Uterus (tissue), 4 donors: ENCODE measurements around the gene CD2BP2. TPM values are rescaled to one million over a fixed set of nuclear protein-coding genes. Genes with fewer than 3 reads are reported as not detected.

ENCODE experiments used
- DNase-seq, 2 donors: peaks; one replicate each; pipeline ENCODE4 v3.0.0-alpha.2; 2019 to 2020
- H3K27ac ChIP-seq, 2 donors: fragments of 200-600 bp; sonication (generic); 1 replicate in 1 of 2; 2 replicates in 1 of 2; pipeline ENCODE4 v1.5.1; 2016 to 2018
- H3K27me3 ChIP-seq, 2 donors: fragments of 200-600 bp; sonication (generic); one replicate each; pipeline ENCODE4 v1.5.1; 2018 to 2019; ENCODE audit warnings: control low read depth in 1 of 2
- H3K36me3 ChIP-seq, 2 donors: fragments of 200-600 bp; sonication (generic); one replicate each; pipeline ENCODE4 v1.5.1; 2019; ENCODE audit warnings: control low read depth in 1 of 2
- H3K4me1 ChIP-seq, 2 donors: fragments of 200-600 bp; sonication (generic); one replicate each; pipeline ENCODE4 v1.5.1; 2018 to 2019; ENCODE audit warnings: control low read depth in 1 of 2
- H3K4me3 ChIP-seq, 2 donors: fragments of 200-600 bp; sonication (generic); 1 replicate in 1 of 2; 2 replicates in 1 of 2; pipeline ENCODE4 v1.5.1; 2018 to 2019; ENCODE audit warnings: mild to moderate bottlenecking in 1 of 2
- H3K9me3 ChIP-seq, 2 donors: fragments of 200-600 bp; sonication (generic); one replicate each; pipeline ENCODE4 v1.5.1; 2019; ENCODE audit warnings: control low read depth in 1 of 2
- CTCF ChIP-seq, 4 experiments: fragments of 200-600 bp in 2 of 4; fragments of 450-650 bp in 2 of 4; sonication (generic) in 2 of 4; IDR thresholded peaks; one replicate each; pipeline ENCODE4 v1.5.1; 2016 to 2019; ENCODE audit warnings: antibody characterized with exemption in 4 of 4, mild to moderate bottlenecking in 2 of 4, moderate library complexity in 1 of 4
- POLR2A ChIP-seq, 2 donors: fragments of 450-650 bp; IDR thresholded peaks; one replicate each; pipeline ENCODE4 v1.6.1; 2016; ENCODE audit warnings: antibody characterized with exemption in 2 of 2, mild to moderate bottlenecking in 1 of 2, moderate library complexity in 1 of 2
- intact Hi-C: fragments of 100-400 bp; cut with DNase I; formaldehyde crosslinking; loops from one replicate; pipeline ENCODE4 v1.15.1; 2023; ENCODE audit warnings: low total_unique reads
- total RNA-seq, 4 donors: library from RNA; depleted of rRNA in 3 of 4; stranded (reverse); fragments of >200 nt in 3 of 4; gene quantifications; one replicate each; pipeline versions ENCODE4 v1.1.0 to v1.2.4, GENCODE V29; 2014 to 2023
- donor health status: DM: yes; HTN: yes; CAD: no.

CD2BP2 gene
- total RNA-seq, 4 donors from 2014 or later, result 27.9 to 74.7 (median 32.8) TPM

- H3K36me3 ChIP-seq, result no peaks in the 10 kb centered on the region
- H3K27ac ChIP-seq, result no peak overlapping the region
- intact Hi-C loops, result no loop called here
- no peak for DNase-seq
- no peaks in the 10 kb centered on the region for H3K9me3 ChIP-seq
- no peak overlapping the region for H3K4me3 ChIP-seq
- no peaks in the 10 kb centered on the region for H3K4me1 ChIP-seq
- TF ChIP-seq POLR2A (IDR thresholded peaks at IDR 0.05) (no peak), CTCF (IDR thresholded peaks at IDR 0.05) (no peak)
- no peaks in the 10 kb centered on the region for H3K27me3 ChIP-seq
These were observed 25.7 kb upstream of the CD2BP2 start for GRCh38 chr16:30380803-30381208.

- Histone ChIP-seq H3K27ac (no peak overlapping the region), H3K36me3 (no peaks in the 10 kb centered on the region), H3K4me3 (no peak overlapping the region), H3K4me1 (no peaks in the 10 kb centered on the region), H3K27me3 (no peaks in the 10 kb centered on the region), H3K9me3 (no peaks in the 10 kb centered on the region)
- TF ChIP-seq CTCF (IDR thresholded peaks at IDR 0.05) (no peak), POLR2A (IDR thresholded peaks at IDR 0.05) (no peak)
- intact Hi-C loops, result no loop called here
- no peak for DNase-seq
These were observed 25.1 kb upstream of the CD2BP2 start for GRCh38 chr16:30380072-30380802.

- Histone ChIP-seq H3K4me3 (peak overlapping the region; percentile 83 to 88), H3K36me3 (no peaks in the 10 kb centered on the region), H3K4me1 (no peaks in the 10 kb centered on the region), H3K27me3 (no peaks in the 10 kb centered on the region), H3K9me3 (no peaks in the 10 kb centered on the region), H3K27ac (peak overlapping the region; percentile 100)
- intact Hi-C loops, result no loop called here
- TF ChIP-seq CTCF (IDR thresholded peaks at IDR 0.05) (peak in 1 of 4 experiments; percentile 12), POLR2A (IDR thresholded peaks at IDR 0.05) (no peak)
- DNase-seq, result no peak
These were observed 24.2 kb upstream of the CD2BP2 start for GRCh38 chr16:30379158-30379783.

GRCh38 chr16:30378236-30379157, 23.4 kb upstream of the CD2BP2 start:
- H3K4me1 ChIP-seq, result no peaks in the 10 kb centered on the region
- TF ChIP-seq POLR2A (IDR thresholded peaks at IDR 0.05), result peak; percentile 69 to 84
- TF ChIP-seq CTCF (IDR thresholded peaks at IDR 0.05), result peak in 3 of 4 experiments; percentile 14 to 41 (median 16)
- intact Hi-C loops, result no loop called here

More at GRCh38 chr16:30378236-30379157, 23.4 kb upstream of the CD2BP2 start:
- Histone ChIP-seq H3K27me3 (no peaks in the 10 kb centered on the region), H3K36me3 (no peaks in the 10 kb centered on the region), H3K4me3 (peak overlapping the region; percentile 83 to 88), H3K27ac (peak overlapping the region; percentile 100), H3K9me3 (no peaks in the 10 kb centered on the region)
- peak; percentile 99 to 100 for DNase-seq
